ENCODE measurements around the gene PDE1A. TPM values are rescaled to one million over a fixed set of nuclear protein-coding genes. Genes with fewer than 3 reads are reported as not detected.

PDE1A gene
- total RNA-seq, 2 experiments from 2014 or later = not detected

DNA sequence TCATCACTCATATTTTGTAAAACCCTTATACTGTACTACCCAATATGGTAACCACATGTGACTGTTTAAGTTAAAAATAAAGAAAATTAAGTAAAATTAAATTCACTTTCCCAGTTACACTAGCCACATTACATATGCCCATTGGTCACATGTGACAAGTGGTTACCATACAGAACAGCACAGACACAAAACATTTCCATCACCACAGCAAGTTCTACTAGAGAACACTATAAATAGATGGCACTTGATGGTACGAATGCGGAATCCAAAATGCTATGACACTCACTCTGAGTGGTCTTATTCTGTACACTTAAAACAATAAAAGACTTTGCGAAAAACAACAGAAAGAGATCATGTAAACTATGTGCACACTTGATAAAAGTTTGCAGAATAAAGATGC, 202.2 kb downstream of the PDE1A start:
- Mint-ChIP-seq H3K27ac (no peak overlapping the region), H3K4me1 (ENCODE audit: low read depth) (no peaks in the 10 kb centered on the region), H3K36me3 (ENCODE audit: low read depth) (no peaks in the 10 kb centered on the region), H3K4me3 (no peak overlapping the region), H3K9me3 (no peaks in the 10 kb centered on the region), H3K27me3 (no peaks in the 10 kb centered on the region)
- CTCF ChIA-PET = no interaction called here
- DNase-seq = no peak
- TF ChIP-seq, protein P1, sequence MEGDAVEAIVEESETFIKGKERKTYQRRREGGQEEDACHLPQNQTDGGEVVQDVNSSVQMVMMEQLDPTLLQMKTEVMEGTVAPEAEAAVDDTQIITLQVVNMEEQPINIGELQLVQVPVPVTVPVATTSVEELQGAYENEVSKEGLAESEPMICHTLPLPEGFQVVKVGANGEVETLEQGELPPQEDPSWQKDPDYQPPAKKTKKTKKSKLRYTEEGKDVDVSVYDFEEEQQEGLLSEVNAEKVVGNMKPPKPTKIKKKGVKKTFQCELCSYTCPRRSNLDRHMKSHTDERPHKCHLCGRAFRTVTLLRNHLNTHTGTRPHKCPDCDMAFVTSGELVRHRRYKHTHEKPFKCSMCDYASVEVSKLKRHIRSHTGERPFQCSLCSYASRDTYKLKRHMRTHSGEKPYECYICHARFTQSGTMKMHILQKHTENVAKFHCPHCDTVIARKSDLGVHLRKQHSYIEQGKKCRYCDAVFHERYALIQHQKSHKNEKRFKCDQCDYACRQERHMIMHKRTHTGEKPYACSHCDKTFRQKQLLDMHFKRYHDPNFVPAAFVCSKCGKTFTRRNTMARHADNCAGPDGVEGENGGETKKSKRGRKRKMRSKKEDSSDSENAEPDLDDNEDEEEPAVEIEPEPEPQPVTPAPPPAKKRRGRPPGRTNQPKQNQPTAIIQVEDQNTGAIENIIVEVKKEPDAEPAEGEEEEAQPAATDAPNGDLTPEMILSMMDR (IDR thresholded peaks at IDR 0.05) = no peak
- POLR2A ChIA-PET = no interaction called here
- intact Hi-C loops (cut with micrococcal nuclease) = no loop called here
- no peak for ATAC-seq

DNA sequence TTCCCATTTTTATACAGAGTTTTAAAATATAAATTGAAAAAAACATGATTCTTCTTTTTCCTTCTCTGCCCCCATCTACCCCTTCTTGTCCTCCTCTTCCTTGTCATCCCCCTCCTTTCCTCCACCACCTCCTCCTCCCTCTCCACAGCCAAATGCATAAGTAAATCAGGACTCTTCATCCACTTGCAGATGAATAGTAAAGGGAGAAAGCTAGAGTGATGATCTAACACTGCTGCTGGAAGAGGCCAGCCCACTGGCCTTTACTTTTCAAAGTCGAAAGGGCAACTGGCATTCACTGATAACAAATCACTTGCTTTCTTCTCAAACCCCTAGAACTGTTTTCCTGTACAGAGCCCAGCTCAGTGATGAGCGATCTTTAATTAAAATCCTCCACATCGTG, 205.8 kb downstream of the PDE1A start:
- Mint-ChIP-seq H3K27me3 (peaks cover 1% of the 10 kb centered on the region), H3K4me1 (ENCODE audit: low read depth) (no peaks in the 10 kb centered on the region), H3K4me3 (no peak overlapping the region), H3K9me3 (no peaks in the 10 kb centered on the region), H3K36me3 (ENCODE audit: low read depth) (no peaks in the 10 kb centered on the region), H3K27ac (no peak overlapping the region)
- ATAC-seq (no peak), DNase-seq (no peak)
- CTCF ChIA-PET = no interaction called here
- TF ChIP-seq, protein P1 (IDR thresholded peaks at IDR 0.05) = no peak
- intact Hi-C loops (cut with micrococcal nuclease) = no loop called here
- POLR2A ChIA-PET = no interaction called here

DNA sequence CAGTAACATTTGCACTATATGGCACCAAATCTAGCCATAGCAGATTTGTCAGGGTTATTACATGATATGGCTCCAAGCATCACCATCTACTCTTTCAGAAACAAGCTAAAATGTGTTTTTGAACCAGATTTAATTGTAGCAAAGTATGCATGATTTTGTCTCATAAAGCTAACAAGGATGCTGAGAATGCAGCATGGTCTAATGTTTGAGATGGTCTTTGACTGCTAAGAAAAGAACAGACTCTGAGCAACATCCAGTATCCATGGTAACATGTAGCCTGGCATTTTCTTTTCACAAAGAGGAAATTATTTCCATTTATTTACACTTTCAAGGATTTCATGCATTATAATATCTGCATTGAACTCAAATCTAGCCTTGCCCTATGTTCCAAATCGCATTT, 206.5 kb downstream of the PDE1A start:
- intact Hi-C loops (cut with micrococcal nuclease) = no loop called here
- POLR2A ChIA-PET = no interaction called here
- DNase-seq = no peak
- Mint-ChIP-seq H3K27me3 (peaks cover 1% of the 10 kb centered on the region), H3K4me1 (ENCODE audit: low read depth) (no peaks in the 10 kb centered on the region), H3K27ac (no peak overlapping the region), H3K36me3 (ENCODE audit: low read depth) (no peaks in the 10 kb centered on the region), H3K9me3 (no peaks in the 10 kb centered on the region), H3K4me3 (no peak overlapping the region)
- ATAC-seq = no peak
- CTCF ChIA-PET = no interaction called here
- TF ChIP-seq, protein P1 (IDR thresholded peaks at IDR 0.05) = no peak

DNA sequence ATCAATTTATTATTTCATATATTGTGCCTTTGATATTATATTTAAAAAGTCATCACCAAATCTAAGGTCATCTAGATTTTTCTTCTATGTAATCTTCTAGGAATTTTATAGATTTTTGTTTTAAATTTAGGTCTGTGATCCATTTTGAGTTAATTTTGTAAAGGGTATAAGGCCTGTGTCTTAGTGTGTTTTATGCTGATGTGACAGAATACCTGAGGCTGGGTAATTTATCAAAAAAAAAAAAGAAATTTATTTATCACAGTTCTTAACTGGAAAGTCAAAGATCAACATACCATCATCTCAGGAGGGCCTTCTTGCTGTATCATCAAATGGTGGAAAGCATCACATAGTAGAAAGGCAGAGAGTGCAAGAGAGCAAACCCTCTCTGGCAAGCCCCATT, 216.2 kb downstream of the PDE1A start:
- H3K27ac Mint-ChIP-seq = no peak overlapping the region
- H3K36me3 Mint-ChIP-seq (ENCODE audit: low read depth) = no peaks in the 10 kb centered on the region
- H3K27me3 Mint-ChIP-seq = peaks cover 2% of the 10 kb centered on the region
- POLR2A ChIA-PET = no interaction called here
- TF ChIP-seq, protein P1 (IDR thresholded peaks at IDR 0.05) = no peak
- no peak overlapping the region for H3K4me3 Mint-ChIP-seq
- ATAC-seq (no peak), DNase-seq (no peak)
- intact Hi-C loops (cut with micrococcal nuclease) = no loop called here
- no peaks in the 10 kb centered on the region for H3K9me3 Mint-ChIP-seq
- no peaks in the 10 kb centered on the region for H3K4me1 Mint-ChIP-seq (ENCODE audit: low read depth)
- CTCF ChIA-PET = no interaction called here

DNA sequence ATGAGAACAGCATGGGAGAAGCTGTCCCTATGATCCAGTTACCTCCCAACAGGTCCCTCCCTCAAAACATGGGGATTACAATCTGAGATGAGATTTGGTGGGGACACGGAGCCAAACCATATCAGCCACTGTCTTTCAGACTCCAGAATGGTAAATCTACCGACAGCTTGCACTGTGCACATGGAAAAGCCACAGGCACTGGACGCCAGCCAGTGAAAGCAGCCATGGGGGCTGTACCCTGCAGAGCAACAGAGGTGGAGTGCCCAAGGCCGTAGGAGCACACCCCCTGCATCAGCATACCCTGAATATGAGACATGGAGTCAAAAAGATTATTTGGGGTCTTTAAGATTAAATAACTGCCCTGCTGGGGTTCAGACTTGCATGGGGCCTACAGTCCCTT, 218.4 kb downstream of the PDE1A start:
- no peak overlapping the region for H3K4me3 Mint-ChIP-seq
- no peaks in the 10 kb centered on the region for H3K4me1 Mint-ChIP-seq (ENCODE audit: low read depth)
- ATAC-seq (no peak), DNase-seq (no peak)
- peaks cover 2% of the 10 kb centered on the region for H3K27me3 Mint-ChIP-seq
- H3K27ac Mint-ChIP-seq = no peak overlapping the region
- ChIA-PET POLR2A (no interaction called here), CTCF (no interaction called here)
- intact Hi-C loops (cut with micrococcal nuclease) = no loop called here
- H3K9me3 Mint-ChIP-seq = no peaks in the 10 kb centered on the region
- H3K36me3 Mint-ChIP-seq (ENCODE audit: low read depth) = no peaks in the 10 kb centered on the region
- TF ChIP-seq, protein P1 (IDR thresholded peaks at IDR 0.05) = no peak
